Measurements from ENCODE around the gene TESK2. TPM values are rescaled to one million over a fixed set of nuclear protein-coding genes. Genes with fewer than 3 reads are reported as not detected.
"Not testable (repeated sequence)": the region's sequence is repeated elsewhere in the genome, so short reads cannot be mapped to it uniquely, and the experiment has no call there.

TESK2 gene
- total RNA-seq, 1 experiment from 2014 or later = 5.0 TPM

DNA sequence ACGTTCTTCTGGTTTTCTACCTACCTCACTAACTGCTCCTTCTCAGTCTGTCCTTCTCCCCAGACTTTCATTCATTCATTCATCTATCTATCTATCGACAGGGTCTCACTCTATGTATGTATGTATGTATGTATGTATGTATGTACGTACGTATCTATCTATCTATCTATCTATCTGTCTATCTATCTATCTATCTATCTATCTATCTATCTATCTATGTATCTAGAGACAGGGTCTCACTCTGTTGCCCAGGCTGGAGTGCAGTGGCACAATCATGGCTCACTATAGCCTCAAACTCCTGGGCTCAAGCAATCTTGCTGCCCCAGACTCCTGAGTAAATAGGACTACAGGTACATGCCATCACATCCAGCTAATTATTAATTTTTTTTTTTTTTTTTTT is 106.8 kb downstream of the TESK2 start:
- H3K4me1 ChIP-seq (ENCODE audit: control insufficient read depth in 1 of 2, insufficient read depth in 2 of 2, low read length in 2 of 2); H3K9me3 ChIP-seq (ENCODE audit: control insufficient read depth in 1 of 2, insufficient read depth in 1 of 2, low read depth in 1 of 2, low read length in 2 of 2); ATAC-seq; H3K36me3 ChIP-seq (ENCODE audit: control insufficient read depth in 1 of 2, insufficient read depth in 2 of 2, low read length in 2 of 2); H4K20me1 ChIP-seq (ENCODE audit: insufficient read depth); BruUV-seq (replicated peaks); H3K27me3 ChIP-seq (ENCODE audit: insufficient read depth, low read length); H2AFZ ChIP-seq (ENCODE audit: low read depth, low read length, poor library complexity, severe bottlenecking); H3K9me2 ChIP-seq (ENCODE audit: insufficient read depth); DNase-seq (ENCODE audit: low read depth, low spot score); H3K4me2 ChIP-seq (ENCODE audit: low read length); RAD21 ChIA-PET (ENCODE audit: low non-redundant PET in 1 of 2, low total read pairs in 2 of 2, uncharacterized antibody in 2 of 2, unreplicated experiment in 2 of 2); H3K27ac ChIP-seq (ENCODE audit: low read depth, low read length); H3K79me2 ChIP-seq (ENCODE audit: insufficient read depth, low read length); H3K4me3 ChIP-seq (replicated peaks in 1 of 2; ENCODE audit: low read depth in 1 of 2, low read length in 2 of 2); POLR2A ChIA-PET; H3K9ac ChIP-seq (ENCODE audit: low read length): not testable (repeated sequence)
- CTCF ChIA-PET = interaction anchor here (0.9 kb wide), 1 partner anchor 24 kb away, joined by 4 read pairs; no protein-coding TSS in a partner anchor
- intact Hi-C loops (cut with micrococcal nuclease) = loop anchor here (5.0 kb wide), 1 partner anchor 83 kb away; no protein-coding TSS in a partner anchor

DNA sequence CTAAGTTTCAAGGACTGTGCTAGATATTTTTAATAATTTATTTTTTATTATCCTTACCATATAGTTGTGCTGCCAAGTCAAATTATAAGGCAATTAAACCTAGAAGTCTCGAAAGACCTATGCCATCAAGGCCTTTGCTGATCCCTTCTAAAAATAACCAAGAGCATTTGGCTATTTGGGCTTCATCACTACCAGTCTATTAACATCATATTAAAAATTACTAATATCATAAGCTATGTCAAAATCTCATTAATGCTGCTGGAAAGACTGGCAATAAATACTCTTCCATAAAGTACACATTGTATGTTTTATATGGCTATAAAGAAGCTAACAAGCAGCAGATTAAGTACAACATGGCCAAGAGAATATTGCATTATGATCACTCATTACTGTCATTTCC is 107.8 kb downstream of the TESK2 start:
- BruUV-seq (replicated peaks) = no TSS peak
- TF ChIP-seq, protein P1, sequence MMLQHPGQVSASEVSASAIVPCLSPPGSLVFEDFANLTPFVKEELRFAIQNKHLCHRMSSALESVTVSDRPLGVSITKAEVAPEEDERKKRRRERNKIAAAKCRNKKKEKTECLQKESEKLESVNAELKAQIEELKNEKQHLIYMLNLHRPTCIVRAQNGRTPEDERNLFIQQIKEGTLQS (IDR thresholded peaks at IDR 0.05) = no peak
- no peak for TF ChIP-seq TCF7L2 (IDR thresholded peaks at IDR 0.05; ENCODE audit: borderline replicate concordance, extremely low read depth, insufficient read depth, insufficient read length)
- TF ChIP-seq JUND (IDR thresholded peaks at IDR 0.05) = no peak
- Histone ChIP-seq H3K9me2 (ENCODE audit: insufficient read depth) (no peaks in the 10 kb centered on the region), H4K20me1 (ENCODE audit: insufficient read depth) (no peaks in the 10 kb centered on the region), H3K27ac (ENCODE audit: low read depth, low read length) (no peak overlapping the region), H2AFZ (ENCODE audit: low read depth, low read length, poor library complexity, severe bottlenecking) (no peak overlapping the region), H3K4me1 (ENCODE audit: control insufficient read depth in 1 of 2, insufficient read depth in 2 of 2, low read length in 2 of 2) (no peaks in the 10 kb centered on the region), H3K4me2 (ENCODE audit: low read length) (no peak overlapping the region), H3K27me3 (ENCODE audit: insufficient read depth, low read length) (no peaks in the 10 kb centered on the region), H3K4me3 (replicated peaks in 1 of 2; ENCODE audit: low read depth in 1 of 2, low read length in 2 of 2) (no peak overlapping the region), H3K79me2 (ENCODE audit: insufficient read depth, low read length) (no peaks in the 10 kb centered on the region), H3K9me3 (ENCODE audit: control insufficient read depth in 1 of 2, insufficient read depth in 1 of 2, low read depth in 1 of 2, low read length in 2 of 2) (no peaks in the 10 kb centered on the region), H3K36me3 (ENCODE audit: control insufficient read depth in 1 of 2, insufficient read depth in 2 of 2, low read length in 2 of 2) (no peaks in the 10 kb centered on the region), H3K9ac (ENCODE audit: low read length) (no peak overlapping the region)
- ChIA-PET CTCF (no interaction called here), RAD21 (ENCODE audit: low non-redundant PET in 1 of 2, low total read pairs in 2 of 2, uncharacterized antibody in 2 of 2, unreplicated experiment in 2 of 2) (no interaction called here), POLR2A (no interaction called here)
- intact Hi-C loops (cut with micrococcal nuclease) = loop anchor here (5.0 kb wide), 1 partner anchor 84 kb away; no protein-coding TSS in a partner anchor
- DNase-seq (ENCODE audit: low read depth, low spot score) (no peak), ATAC-seq (no peak)
